ENCODE data around the gene TDP1.

DNA sequence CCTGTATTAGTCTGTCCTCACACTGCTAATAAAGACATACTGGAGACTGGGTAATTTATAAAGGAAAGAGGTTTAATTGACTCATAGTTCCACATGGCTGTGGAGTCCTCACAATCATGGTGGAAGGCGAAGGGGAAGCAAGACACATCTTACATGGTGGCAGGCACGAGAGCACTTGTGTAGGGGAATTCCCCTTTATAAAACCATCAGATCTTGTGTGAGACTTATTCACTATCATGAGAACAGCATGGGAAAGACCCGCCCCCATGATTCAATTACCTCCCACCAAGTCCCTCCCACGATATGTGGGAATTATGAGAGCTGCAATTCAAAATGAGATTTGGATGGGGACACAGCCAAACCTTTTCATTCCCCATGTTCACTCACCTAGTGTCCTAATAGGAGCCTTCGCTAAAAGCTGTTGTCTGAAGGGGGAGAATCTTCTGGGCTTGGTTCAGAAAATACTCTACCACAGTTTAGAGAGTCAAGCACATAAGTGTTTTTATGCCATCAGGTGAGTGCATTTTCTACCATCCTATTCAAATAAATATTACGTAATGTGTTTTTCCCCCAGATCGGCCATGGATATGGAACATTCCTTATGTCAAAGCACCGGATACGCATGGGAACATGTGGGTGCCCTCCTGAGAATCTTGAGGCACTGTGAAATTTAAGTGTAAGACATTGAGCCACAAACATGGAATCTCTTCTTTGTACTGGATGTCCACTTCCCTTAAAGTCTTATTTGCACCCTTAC lies 86.9 kb downstream of the TDP1 start:
- TF ChIP-seq, protein P1, sequence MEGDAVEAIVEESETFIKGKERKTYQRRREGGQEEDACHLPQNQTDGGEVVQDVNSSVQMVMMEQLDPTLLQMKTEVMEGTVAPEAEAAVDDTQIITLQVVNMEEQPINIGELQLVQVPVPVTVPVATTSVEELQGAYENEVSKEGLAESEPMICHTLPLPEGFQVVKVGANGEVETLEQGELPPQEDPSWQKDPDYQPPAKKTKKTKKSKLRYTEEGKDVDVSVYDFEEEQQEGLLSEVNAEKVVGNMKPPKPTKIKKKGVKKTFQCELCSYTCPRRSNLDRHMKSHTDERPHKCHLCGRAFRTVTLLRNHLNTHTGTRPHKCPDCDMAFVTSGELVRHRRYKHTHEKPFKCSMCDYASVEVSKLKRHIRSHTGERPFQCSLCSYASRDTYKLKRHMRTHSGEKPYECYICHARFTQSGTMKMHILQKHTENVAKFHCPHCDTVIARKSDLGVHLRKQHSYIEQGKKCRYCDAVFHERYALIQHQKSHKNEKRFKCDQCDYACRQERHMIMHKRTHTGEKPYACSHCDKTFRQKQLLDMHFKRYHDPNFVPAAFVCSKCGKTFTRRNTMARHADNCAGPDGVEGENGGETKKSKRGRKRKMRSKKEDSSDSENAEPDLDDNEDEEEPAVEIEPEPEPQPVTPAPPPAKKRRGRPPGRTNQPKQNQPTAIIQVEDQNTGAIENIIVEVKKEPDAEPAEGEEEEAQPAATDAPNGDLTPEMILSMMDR (IDR thresholded peaks at IDR 0.05): no peak
- TF ChIP-seq EZH2 (IDR thresholded peaks at IDR 0.05): no peak
- TF ChIP-seq EZH2phosphoT487 (IDR thresholded peaks at IDR 0.05): no peak

Data from neural progenitor cell (in vitro differentiated cells).